Stimulated activated naive CD4-positive, alpha-beta T cell treated with Interleukin-2 at 50 U/mL for 16 hours (primary cell): Measurements from ENCODE around the gene YARS1.

Source experiments
- DNase-seq: peaks from one replicate; lab custom pipeline; 2025; lab: John Stamatoyannopoulos, UW

Gene YARS1

GRCh38 chr1:32817159-32817814 is at the start of gene YARS1, which contains the start of gene S100PBP:
TSS of gene YARS1 (minus strand) at chr1:32817358. CDS start at chr1:32817244, 114 bp downstream.
TSS of gene S100PBP (plus strand) at chr1:32817653. CDS start at chr1:32826100, 8,447 bp downstream.
- peak; percentile 99 for DNase-seq

DNA sequence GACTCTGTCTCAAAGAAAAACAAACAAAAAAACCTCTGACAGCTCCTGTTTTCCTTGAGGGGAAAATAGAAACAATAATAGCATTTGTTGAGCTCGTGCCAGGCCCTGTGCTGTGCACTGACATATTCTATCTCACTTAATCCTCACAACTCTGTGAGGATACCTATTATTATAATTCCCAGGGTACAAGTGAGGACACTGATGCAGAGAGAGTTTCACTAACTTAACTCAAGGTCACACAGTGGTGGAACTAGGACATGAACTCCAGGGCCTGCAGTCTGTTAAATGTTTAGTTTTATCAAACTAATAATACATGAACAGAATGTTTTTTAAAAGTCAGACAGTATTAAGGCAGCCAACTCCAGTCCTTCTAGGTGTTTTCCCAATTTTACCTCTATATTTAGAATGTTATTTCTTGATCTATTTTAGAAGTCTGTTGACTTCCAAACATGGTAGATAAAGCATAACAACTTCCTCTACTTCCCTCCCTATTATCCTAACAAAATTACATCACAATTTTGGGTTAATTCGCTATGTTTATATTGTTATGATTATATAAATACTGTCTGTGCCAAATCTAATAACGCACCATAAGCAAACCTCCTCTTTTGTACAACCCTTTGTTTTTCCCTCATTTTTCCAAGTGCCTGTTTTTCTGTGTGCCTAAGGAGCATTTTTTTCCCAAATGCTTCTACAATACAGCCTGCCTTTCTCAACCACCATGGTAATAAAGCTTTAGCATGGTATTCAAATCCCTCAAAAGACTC is 48.7 kb upstream of the YARS1 start:
- no peak for DNase-seq

- no peak for DNase-seq
These were observed 47.3 kb upstream of the YARS1 start for GRCh38 chr1:32864375-32865019.

DNA sequence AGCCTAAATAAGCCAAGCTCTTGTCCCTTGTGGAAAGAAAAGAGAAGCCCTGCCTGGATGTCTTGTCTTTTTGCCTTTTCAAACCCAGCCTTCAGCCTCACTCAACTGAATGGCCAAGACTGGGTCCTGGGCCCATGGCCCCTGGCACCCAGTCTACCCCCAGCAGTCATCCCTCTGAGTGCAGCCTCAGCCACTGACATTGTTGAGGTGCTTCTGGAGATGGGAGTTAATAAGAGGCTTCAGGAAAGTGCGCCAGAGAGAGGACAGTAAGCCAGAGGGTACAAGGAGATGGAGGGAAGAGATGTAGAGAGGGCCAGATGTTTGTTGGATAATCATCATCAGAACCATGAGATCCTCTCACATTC is 46.7 kb upstream of the YARS1 start:
- DNase-seq: no peak

- DNase-seq: no peak
These were observed 46.2 kb upstream of the YARS1 start for GRCh38 chr1:32863218-32863880.

DNA sequence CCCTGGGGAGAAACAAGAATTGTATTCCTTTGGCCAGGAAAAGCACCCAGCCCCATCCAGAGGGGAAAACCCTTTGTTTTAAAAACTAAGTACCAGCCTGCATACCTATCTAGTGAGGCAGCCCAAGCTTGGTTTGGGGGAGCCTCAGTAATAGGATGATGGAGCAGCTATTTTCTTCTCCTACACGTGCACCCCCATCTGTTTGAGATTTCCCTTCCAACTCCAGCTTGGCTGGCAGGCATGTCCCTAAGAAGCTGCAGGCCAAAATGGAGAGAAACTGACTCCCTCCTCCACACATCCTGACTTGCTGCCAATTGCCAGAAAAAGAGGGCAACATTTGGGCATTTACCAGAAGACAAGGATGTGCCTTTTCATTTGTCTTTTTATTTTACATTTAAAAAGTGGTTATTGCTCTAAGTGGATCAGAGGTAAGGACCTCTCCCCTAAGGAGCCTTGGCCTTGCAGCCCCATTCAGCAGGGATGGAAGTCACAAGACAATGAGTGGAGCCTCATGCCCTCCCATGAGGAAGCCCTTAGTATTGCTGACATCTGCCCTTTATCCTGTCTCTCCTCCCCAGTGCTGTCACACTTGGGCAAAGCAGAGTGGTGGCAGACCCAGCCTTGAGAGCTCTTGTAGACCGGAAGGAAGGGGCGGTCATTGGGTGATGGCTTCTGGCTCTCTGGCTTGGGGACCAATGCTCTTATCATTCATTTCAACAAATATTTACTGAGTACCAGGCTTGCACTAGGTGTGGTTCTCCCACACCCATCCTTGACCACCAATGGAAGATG is 44.9 kb upstream of the YARS1 start:
- no peak for DNase-seq

DNA sequence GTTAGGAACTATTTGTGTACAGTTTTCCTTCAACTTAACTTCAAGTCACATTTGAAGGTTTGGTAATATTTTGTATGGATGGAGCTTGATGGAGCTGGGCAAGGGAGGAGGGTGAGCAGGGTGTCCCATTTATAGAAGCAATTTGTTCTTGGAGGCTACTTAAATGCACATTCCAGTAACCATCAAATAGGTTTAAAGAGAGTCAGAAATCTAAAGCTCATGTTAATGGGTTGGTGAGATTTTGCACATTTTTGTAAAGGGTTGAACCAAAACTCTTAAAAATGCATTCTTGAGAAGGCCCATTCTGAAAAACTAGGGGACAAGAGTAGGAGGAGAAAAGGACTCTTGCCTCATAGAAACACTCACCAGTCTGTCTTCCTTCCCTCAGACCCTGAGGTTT is 43.4 kb upstream of the YARS1 start:
- DNase-seq: no peak

DNA sequence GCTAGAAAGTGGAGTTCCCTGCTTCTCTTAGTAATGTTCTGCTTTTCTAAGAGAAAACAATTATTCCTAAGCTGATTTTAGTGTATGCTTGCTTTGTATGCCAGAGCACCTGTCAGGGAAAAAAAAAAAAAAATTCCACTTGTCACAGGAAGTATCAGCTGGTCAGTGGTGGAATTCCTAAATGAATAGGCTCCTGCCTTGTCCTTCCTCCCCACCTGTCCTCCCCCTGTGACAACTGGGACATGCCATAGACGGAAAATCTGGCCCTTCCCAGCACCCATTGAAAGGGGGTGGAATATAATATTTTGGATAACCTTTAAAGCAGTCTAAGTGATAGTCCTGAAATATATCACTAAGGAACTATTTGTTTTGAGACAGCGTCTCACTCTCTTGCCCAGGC is 42.8 kb upstream of the YARS1 start:
- DNase-seq: no peak

DNA sequence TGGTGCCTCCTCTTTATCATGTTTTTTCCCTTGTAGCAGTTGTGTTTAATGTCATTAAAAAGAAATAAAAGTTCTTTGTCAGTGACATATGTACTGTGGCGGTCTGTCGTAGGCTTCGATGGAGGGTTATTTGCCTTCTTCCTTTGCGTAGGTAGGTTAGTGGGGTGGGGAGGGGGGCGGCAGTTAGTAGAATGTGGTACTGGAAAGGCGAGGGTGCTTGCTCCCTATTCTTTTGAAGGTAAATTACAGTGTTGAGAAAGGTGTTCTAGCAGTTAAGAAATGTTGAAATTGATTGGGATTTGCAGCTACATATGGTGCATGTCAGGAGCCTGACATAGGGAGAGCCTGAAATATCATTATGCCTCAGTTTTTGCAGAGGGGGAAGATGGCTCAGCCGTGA is 41.6 kb upstream of the YARS1 start:
- DNase-seq: no peak

DNA sequence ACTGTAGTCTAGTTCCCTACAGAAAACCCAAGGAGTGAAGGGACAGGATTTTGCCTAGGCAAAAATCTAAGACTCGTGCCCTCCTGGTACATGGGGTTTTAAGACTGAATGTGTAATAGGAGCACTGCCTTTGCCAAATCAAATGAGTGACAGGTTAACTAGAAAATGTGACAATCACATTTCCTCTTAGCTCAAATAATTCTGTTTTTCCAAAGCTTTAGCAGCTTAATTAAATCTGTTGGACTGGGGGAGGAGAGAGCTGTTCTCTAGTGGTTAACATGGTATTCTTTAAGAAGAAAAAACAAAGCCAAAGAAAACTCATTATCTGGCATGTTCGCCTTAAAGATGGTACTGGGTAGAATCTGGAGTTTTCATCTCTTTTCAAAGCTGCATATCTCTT is 41.0 kb upstream of the YARS1 start:
- no peak for DNase-seq

- no peak for DNase-seq
These were observed 38.9 kb upstream of the YARS1 start for GRCh38 chr1:32855861-32856617.

DNA sequence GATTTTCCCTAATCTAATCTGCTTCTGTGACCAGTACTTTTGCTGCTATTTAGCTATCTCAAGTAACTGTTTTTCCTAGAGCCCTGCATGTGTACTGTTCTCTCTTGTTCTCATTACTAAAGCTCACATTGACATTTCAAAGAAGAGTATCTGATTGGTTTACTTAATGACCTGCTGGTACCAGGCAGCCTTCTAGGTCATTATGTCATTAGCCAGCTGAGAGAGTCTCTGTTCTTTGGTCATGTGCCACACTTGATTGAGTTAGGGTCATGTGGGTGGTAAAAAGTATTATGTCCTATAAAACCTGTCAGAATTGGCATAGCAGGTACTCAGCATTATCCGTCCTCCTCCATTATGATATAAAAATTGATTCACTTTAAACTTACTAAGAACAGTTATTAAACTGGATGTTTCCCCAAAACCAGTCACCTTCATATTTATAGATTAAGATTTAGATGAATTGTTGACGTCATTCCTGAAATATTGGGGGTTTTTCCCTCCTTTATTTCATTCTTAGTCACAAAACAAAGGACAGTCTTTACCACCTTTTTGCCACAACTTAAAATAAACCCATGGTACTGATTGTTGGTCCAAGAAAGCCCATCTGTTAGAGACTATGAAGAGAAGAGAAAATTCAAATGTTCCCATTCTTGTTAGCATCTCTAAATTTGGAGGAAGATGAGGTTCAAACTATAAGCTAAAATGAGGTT is 31.4 kb upstream of the YARS1 start:
- DNase-seq: no peak

GRCh38 chr1:32831878-32832277 is 14.7 kb upstream of the YARS1 start:
- DNase-seq: no peak

GRCh38 chr1:32830092-32830852 is 13.1 kb upstream of the YARS1 start:
- no peak for DNase-seq

- no peak for DNase-seq
These were observed 11.2 kb upstream of the YARS1 start for GRCh38 chr1:32828341-32828740.

GRCh38 chr1:32825181-32825580 is 8.0 kb upstream of the YARS1 start:
- DNase-seq: no peak

DNA sequence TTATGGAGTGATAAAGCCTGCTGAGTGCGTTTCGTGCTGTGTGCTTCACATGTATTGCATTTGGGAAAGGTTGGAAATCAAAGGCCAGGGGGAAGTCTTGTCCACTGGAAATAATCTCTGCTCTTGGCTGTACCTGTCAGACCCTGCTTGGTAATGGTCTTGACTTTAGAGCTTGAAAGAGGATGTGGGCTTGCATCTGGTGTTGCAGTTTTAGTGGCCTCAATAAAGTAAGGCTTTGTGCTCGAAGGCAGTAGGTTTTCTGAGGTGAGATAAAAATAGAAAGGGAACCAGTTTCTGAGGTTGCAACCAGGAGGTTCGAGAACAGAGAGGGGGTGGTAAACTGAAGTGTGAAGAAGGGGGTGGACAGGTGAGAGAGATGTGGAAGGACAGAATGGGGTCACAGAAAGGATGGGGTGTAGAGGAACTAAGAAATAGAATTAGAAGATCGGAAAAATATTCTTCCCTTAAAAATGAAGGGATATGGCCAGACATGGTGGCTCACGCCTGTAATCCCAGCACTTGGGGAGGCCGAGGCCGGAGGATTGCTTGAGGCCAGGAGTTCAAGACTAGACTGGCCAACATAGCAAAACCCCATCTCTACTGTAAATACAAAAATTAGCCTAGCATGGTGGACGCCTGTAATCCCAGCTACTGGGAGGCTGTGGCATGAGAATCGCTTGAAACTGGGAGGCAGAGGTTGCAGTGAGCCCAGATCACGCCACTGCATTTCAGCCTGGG is 1.8 kb upstream of the YARS1 start:
- DNase-seq: no peak

DNA sequence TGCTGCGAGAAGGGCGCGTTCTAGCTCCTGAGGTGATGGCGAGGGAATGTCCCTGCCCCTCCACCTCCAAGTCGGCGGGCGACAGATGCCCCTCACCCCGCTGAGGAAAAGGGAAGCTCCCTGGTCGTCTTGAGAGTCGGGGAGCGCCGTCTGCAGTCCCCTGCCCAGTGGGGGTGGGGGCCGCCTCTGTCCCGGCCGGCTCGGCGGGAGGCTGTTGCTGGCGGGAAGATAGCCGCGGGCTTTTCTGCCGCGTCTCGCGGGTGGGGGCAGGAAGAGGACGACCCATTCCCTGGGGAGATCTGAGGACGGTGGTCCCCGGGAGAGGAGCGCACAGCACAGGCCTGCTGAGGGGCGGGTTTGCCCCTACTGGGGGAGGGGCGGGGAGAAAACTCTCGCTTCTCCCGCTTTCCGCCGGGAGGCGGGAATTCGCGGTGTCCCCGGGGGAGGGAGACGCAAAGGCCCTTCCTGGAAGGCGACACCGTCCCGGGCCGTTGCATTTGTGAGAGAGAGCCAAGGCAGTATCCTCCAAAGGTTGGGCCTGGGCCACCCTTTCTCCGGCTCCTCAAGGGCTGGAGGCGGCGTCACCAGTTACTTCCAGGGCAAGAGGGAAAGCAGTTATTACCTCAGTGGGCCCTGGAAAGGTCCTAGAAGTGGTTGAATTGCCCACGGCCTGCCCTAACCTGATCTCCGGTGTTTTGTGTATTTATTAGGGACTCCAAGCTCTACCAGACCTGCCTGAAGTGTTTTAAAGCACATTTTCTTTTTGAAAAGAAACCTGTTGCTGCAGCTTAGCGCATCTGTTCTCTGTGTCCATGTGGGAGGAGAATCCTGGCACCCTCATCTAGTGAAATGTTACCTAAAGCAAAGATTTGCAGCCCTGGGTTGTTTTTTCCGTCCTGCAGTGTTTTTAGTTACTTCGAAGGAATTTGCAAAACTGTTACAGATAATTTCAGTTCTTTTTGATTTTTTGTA is 943 bp upstream of the YARS1 start:
- DNase-seq: no peak
